ENCODE data around the gene ZNF226. TPM values are rescaled to one million over a fixed set of nuclear protein-coding genes. Genes with fewer than 3 reads are reported as not detected.
"Not testable (repeated sequence)": the region's sequence is repeated elsewhere in the genome, so short reads cannot be mapped to it uniquely, and the experiment has no call there.

The ZNF226 gene
- total RNA-seq, 4 donors from 2014 or later, result 9.9 to 23.8 (median 12.9) TPM

GRCh38 chr19:44192127-44192526, 27.2 kb downstream of the ZNF226 start:
- intact Hi-C loops (cut with DNase I), result no loop called here
- Histone ChIP-seq H3K36me3 (no peaks in the 10 kb centered on the region), H3K4me1 (no peaks in the 10 kb centered on the region), H3K27ac (no peak overlapping the region), H3K4me3 (no peak overlapping the region), H3K27me3 (no peaks in the 10 kb centered on the region), H3K9me3 (peaks cover 0 to 47% (median 4%) of the 10 kb centered on the region in 3 donors)
- no peak for DNase-seq
- WGBS, 2 donors, result 75 to 80% methylated on average over 5 of the region's 5 CpGs
- no peak for TF ChIP-seq POLR2A (IDR thresholded peaks at IDR 0.05)
- no peak for TF ChIP-seq CTCF (IDR thresholded peaks at IDR 0.05)

GRCh38 chr19:44196772-44197171, 31.9 kb downstream of the ZNF226 start:
- Histone ChIP-seq H3K4me1 (no peaks in the 10 kb centered on the region), H3K27me3 (no peaks in the 10 kb centered on the region), H3K9me3 (peaks cover 0 to 37% (median 4%) of the 10 kb centered on the region in 3 donors), H3K36me3 (peaks cover 0 to 6% (median 0%) of the 10 kb centered on the region in 3 donors), H3K4me3 (no peak overlapping the region), H3K27ac (no peak overlapping the region)
- intact Hi-C loops (cut with DNase I), result no loop called here
- TF ChIP-seq CTCF (IDR thresholded peaks at IDR 0.05), result no peak
- TF ChIP-seq POLR2A (IDR thresholded peaks at IDR 0.05), result no peak
- DNase-seq, result no peak

GRCh38 chr19:44202470-44202869, 37.6 kb downstream of the ZNF226 start:
- no peak overlapping the region for H3K27ac ChIP-seq
- intact Hi-C loops (cut with DNase I), result no loop called here
- H3K36me3 ChIP-seq, result peaks cover 0 to 6% (median 0%) of the 10 kb centered on the region in 3 donors
- H3K4me1 ChIP-seq, result peaks cover 0 to under 1% (median 0%) of the 10 kb centered on the region in 3 donors
- DNase-seq, result no peak
- peaks cover 0 to 36% (median 0%) of the 10 kb centered on the region in 3 donors for H3K9me3 ChIP-seq
- H3K27me3 ChIP-seq, result peaks cover 0 to 8% (median 0%) of the 10 kb centered on the region in 4 donors
- no peak for TF ChIP-seq POLR2A (IDR thresholded peaks at IDR 0.05)
- no peak for TF ChIP-seq CTCF (IDR thresholded peaks at IDR 0.05)
- 57 to 69% methylated on average over 1 of the region's 1 CpG for WGBS, 2 donors
- H3K4me3 ChIP-seq, result no peak overlapping the region

GRCh38 chr19:44202974-44203373, 38.1 kb downstream of the ZNF226 start:
- Histone ChIP-seq H3K27me3 (peaks cover 0 to 8% (median 0%) of the 10 kb centered on the region in 4 donors), H3K4me3 (no peak overlapping the region), H3K9me3 (peaks cover 0 to 36% (median 0%) of the 10 kb centered on the region in 3 donors), H3K36me3 (peaks cover 0 to 6% (median 0%) of the 10 kb centered on the region in 3 donors), H3K4me1 (peaks cover 0 to 6% (median 3%) of the 10 kb centered on the region in 3 donors), H3K27ac (no peak overlapping the region)
- no peak for DNase-seq
- TF ChIP-seq CTCF (IDR thresholded peaks at IDR 0.05), result no peak
- TF ChIP-seq POLR2A (IDR thresholded peaks at IDR 0.05), result no peak
- intact Hi-C loops (cut with DNase I), result no loop called here
- WGBS, 2 donors, result 83 to 94% methylated on average over 2 of the region's 2 CpGs

GRCh38 chr19:44203877-44204276, 39.0 kb downstream of the ZNF226 start:
- H3K27me3 ChIP-seq; H3K36me3 ChIP-seq; intact Hi-C loops (cut with DNase I); H3K4me1 ChIP-seq; H3K4me3 ChIP-seq; H3K27ac ChIP-seq; DNase-seq: not testable (repeated sequence)
- WGBS, 2 donors, result no CpG with 5 or more reads among the region's 31 CpGs
- H3K9me3 ChIP-seq, result peaks cover 0 to 32% (median 6%) of the 10 kb centered on the region in 3 donors

GRCh38 chr19:44204772-44205171, 39.9 kb downstream of the ZNF226 start:
- Histone ChIP-seq H3K9me3 (peaks cover 0 to 25% (median 6%) of the 10 kb centered on the region in 3 donors), H3K4me3 (no peak overlapping the region), H3K27ac (no peak overlapping the region), H3K27me3 (peaks cover 0 to 8% (median 0%) of the 10 kb centered on the region in 4 donors), H3K36me3 (no peaks in the 10 kb centered on the region), H3K4me1 (peaks cover 0 to 10% (median 5%) of the 10 kb centered on the region in 3 donors)
- no peak for TF ChIP-seq POLR2A (IDR thresholded peaks at IDR 0.05)
- TF ChIP-seq CTCF (IDR thresholded peaks at IDR 0.05), result no peak
- DNase-seq, result no peak
- intact Hi-C loops (cut with DNase I), result no loop called here
- WGBS, 2 donors, result 81 to 84% methylated on average over 2 of the region's 2 CpGs
